Esophagus muscularis mucosa (tissue), 4 donors: ENCODE results near the gene SPPL3. TPM values are rescaled to one million over a fixed set of nuclear protein-coding genes. Genes with fewer than 3 reads are reported as not detected.

ENCODE experiments used
- DNase-seq: peaks from one replicate; pipeline ENCODE4 v3.0.0-alpha.2; 2017; ENCODE audit errors: extremely low spot score
- H3K27ac ChIP-seq, 4 donors: fragments of 200-600 bp; sonication (generic); replicated peaks in 1 of 4; 1 replicate in 3 of 4; 2 replicates in 1 of 4; pipeline ENCODE4 v1.5.1; 2016 to 2019; ENCODE audit warnings: mild to moderate bottlenecking in 1 of 4
- H3K27me3 ChIP-seq, 4 donors: fragments of 200-600 bp; sonication (generic); one replicate each; pipeline versions ENCODE4 v1.5.1 to v1.6.0; 2016 to 2019
- H3K36me3 ChIP-seq, 4 donors: fragments of 200-600 bp; sonication (generic); one replicate each; pipeline ENCODE4 v1.5.1; 2016 to 2019
- H3K4me1 ChIP-seq, 4 donors: fragments of 200-600 bp; sonication (generic); one replicate each; pipeline ENCODE4 v1.5.1; 2016 to 2019
- H3K4me3 ChIP-seq, 4 donors: fragments of 200-600 bp; sonication (generic); 1 replicate in 2 of 4; 2 replicates in 2 of 4; pipeline ENCODE4 v1.5.1; 2016 to 2019; ENCODE audit warnings: mild to moderate bottlenecking in 4 of 4, moderate library complexity in 1 of 4
- H3K9me3 ChIP-seq, 4 donors: fragments of 200-600 bp; sonication (generic); 1 replicate in 3 of 4; 2 replicates in 1 of 4; pipeline ENCODE4 v1.5.1; 2016 to 2019
- CTCF ChIP-seq, 3 experiments: fragments of 200-600 bp in 2 of 3; fragments of 450-650 bp in 1 of 3; sonication (generic) in 2 of 3; IDR thresholded peaks; one replicate each; pipeline ENCODE4 v1.5.1; 2017 to 2019; ENCODE audit warnings: antibody characterized with exemption in 3 of 3, mild to moderate bottlenecking in 2 of 3, moderate library complexity in 1 of 3
- EP300 ChIP-seq: sonication (generic); formaldehyde crosslinking; IDR thresholded peaks from one replicate; pipeline ENCODE4 v1.6.1; 2017; ENCODE audit warnings: antibody characterized with exemption
- POLR2A ChIP-seq: fragments of 450-650 bp; IDR thresholded peaks from one replicate; pipeline ENCODE4 v1.6.1; 2017; ENCODE audit warnings: antibody characterized with exemption, moderate library complexity, mild to moderate bottlenecking, low read depth
- POLR2AphosphoS5 ChIP-seq, 2 donors: sonication (generic); formaldehyde crosslinking; IDR thresholded peaks; one replicate each; pipeline ENCODE4 v1.6.1; 2017; ENCODE audit warnings: antibody characterized with exemption in 2 of 2
- WGBS: methylation state at CpG from one replicate; pipeline ENCODE4 v1.1.5; 2018; 5-methylcytosine and 5-hydroxymethylcytosine counted together
- intact Hi-C: fragments of 100-400 bp; cut with DNase I; formaldehyde crosslinking; loops from one replicate; pipeline ENCODE4 v1.15.1; 2023
- total RNA-seq, 4 donors: library from RNA; depleted of rRNA; stranded (reverse); fragments of >200 nt; gene quantifications; one replicate each; pipeline versions ENCODE4 v1.1.0 to v1.2.1, GENCODE V29; 2016

SPPL3 gene
- total RNA-seq, 4 donors from 2014 or later = 18.4 to 32.1 (median 21.8) TPM

- Histone ChIP-seq H3K36me3 (no peaks in the 10 kb centered on the region), H3K9me3 (no peaks in the 10 kb centered on the region), H3K27ac (no peak overlapping the region), H3K27me3 (no peaks in the 10 kb centered on the region), H3K4me1 (peaks cover 30 to 43% (median 39%) of the 10 kb centered on the region in 4 donors), H3K4me3 (no peak overlapping the region)
- 71% methylated on average over 4 of the region's 4 CpGs for WGBS
- intact Hi-C loops = no loop called here
- no peak for TF ChIP-seq EP300
- TF ChIP-seq CTCF (IDR thresholded peaks at IDR 0.05) = no peak
- TF ChIP-seq POLR2AphosphoS5 (IDR thresholded peaks at IDR 0.05) = no peak
- no peak for TF ChIP-seq POLR2A
- no peak for DNase-seq
These were observed 77.8 kb downstream of the SPPL3 start for GRCh38 chr12:120826335-120826734.

- Histone ChIP-seq H3K4me3 (no peak overlapping the region), H3K9me3 (no peaks in the 10 kb centered on the region), H3K36me3 (no peaks in the 10 kb centered on the region), H3K27me3 (no peaks in the 10 kb centered on the region), H3K27ac (no peak overlapping the region), H3K4me1 (peaks cover 25 to 36% (median 32%) of the 10 kb centered on the region in 4 donors)
- DNase-seq = no peak
- no peak for TF ChIP-seq POLR2A
- TF ChIP-seq CTCF (IDR thresholded peaks at IDR 0.05) = no peak
- intact Hi-C loops = no loop called here
- WGBS = 86% methylated on average over 3 of the region's 3 CpGs
These were observed 78.8 kb downstream of the SPPL3 start for GRCh38 chr12:120825337-120825736.

GRCh38 chr12:120822832-120823503 lies 81.2 kb downstream of the SPPL3 start:
- no peak for TF ChIP-seq POLR2AphosphoS5 (IDR thresholded peaks at IDR 0.05)
- no peak for TF ChIP-seq CTCF (IDR thresholded peaks at IDR 0.05)
- TF ChIP-seq POLR2A = no peak
- no peak for TF ChIP-seq EP300
- intact Hi-C loops = no loop called here
- no peak overlapping the region for H3K27ac ChIP-seq
- no peak overlapping the region for H3K4me3 ChIP-seq
- DNase-seq = no peak
- WGBS = 80% methylated on average over 8 of the region's 9 CpGs
- no peaks in the 10 kb centered on the region for H3K27me3 ChIP-seq
- peaks cover 17 to 26% (median 20%) of the 10 kb centered on the region in 4 donors for H3K4me1 ChIP-seq
- H3K36me3 ChIP-seq = no peaks in the 10 kb centered on the region
- no peaks in the 10 kb centered on the region for H3K9me3 ChIP-seq

GRCh38 chr12:120821878-120822277 lies 82.3 kb downstream of the SPPL3 start:
- WGBS = 87% methylated on average over 2 of the region's 2 CpGs
- no peak for TF ChIP-seq EP300
- no peak for TF ChIP-seq POLR2A
- no peak for TF ChIP-seq POLR2AphosphoS5 (IDR thresholded peaks at IDR 0.05)
- no peak for TF ChIP-seq CTCF (IDR thresholded peaks at IDR 0.05)
- no peaks in the 10 kb centered on the region for H3K36me3 ChIP-seq
- peaks cover 15 to 30% (median 21%) of the 10 kb centered on the region in 4 donors for H3K4me1 ChIP-seq
- H3K27ac ChIP-seq = no peak overlapping the region
- H3K4me3 ChIP-seq = no peak overlapping the region
- DNase-seq = no peak
- intact Hi-C loops = no loop called here
- no peaks in the 10 kb centered on the region for H3K27me3 ChIP-seq
- no peaks in the 10 kb centered on the region for H3K9me3 ChIP-seq
